Ishikawa (cell line): ENCODE data around the gene TMOD1.

Source experiments
- CEBPB ChIP-seq: IDR thresholded peaks from 2 replicates; pipeline ENCODE4 v1.6.1; 2012
- CREB1 ChIP-seq: IDR thresholded peaks from 2 replicates; pipeline ENCODE4 v1.6.1; 2012; ENCODE audit warnings: low read depth
- EGR1 ChIP-seq: IDR thresholded peaks from 2 replicates; pipeline ENCODE4 v1.6.1; 2012
- EP300 ChIP-seq: IDR thresholded peaks from 2 replicates; pipeline ENCODE4 v1.6.1; 2012; ENCODE audit warnings: borderline replicate concordance
- FOXM1 ChIP-seq: IDR thresholded peaks from 2 replicates; pipeline ENCODE4 v1.6.1; 2012; ENCODE audit warnings: low read depth, borderline replicate concordance
- MAX ChIP-seq: IDR thresholded peaks from 2 replicates; pipeline ENCODE4 v1.6.1; 2012
- NFIC ChIP-seq: IDR thresholded peaks from 2 replicates; pipeline ENCODE4 v1.6.1; 2012
- RAD21 ChIP-seq: IDR thresholded peaks from 2 replicates; pipeline ENCODE4 v1.6.1; 2012; ENCODE audit warnings: low read depth
- REST ChIP-seq: IDR thresholded peaks from 2 replicates; pipeline ENCODE4 v1.6.1; 2012; ENCODE audit warnings: low read depth, mild to moderate bottlenecking
- TAF1 ChIP-seq: IDR thresholded peaks from 2 replicates; pipeline ENCODE4 v1.6.1; 2012; ENCODE audit warnings: low read depth, mild to moderate bottlenecking
- TCF12 ChIP-seq: IDR thresholded peaks from 2 replicates; pipeline ENCODE4 v1.6.1; 2012; ENCODE audit warnings: low read depth
- TEAD4 ChIP-seq: IDR thresholded peaks from 2 replicates; pipeline ENCODE4 v1.6.1; 2012
- USF1 ChIP-seq: IDR thresholded peaks from 2 replicates; pipeline ENCODE4 v1.6.1; 2012
- YY1 ChIP-seq: IDR thresholded peaks from 2 replicates; pipeline ENCODE4 v1.6.1; 2012; ENCODE audit warnings: low read depth
- ZBTB7A ChIP-seq: IDR thresholded peaks from 2 replicates; pipeline ENCODE4 v1.6.1; 2012; ENCODE audit warnings: low read depth

The TMOD1 gene

GRCh38 chr9:97558701-97559101 lies 57.2 kb downstream of the TMOD1 start:
- no peak for TF ChIP-seq ZBTB7A
- TF ChIP-seq USF1: no peak
- TF ChIP-seq YY1: no peak

- TF ChIP-seq TCF12: no peak
- TF ChIP-seq REST: no peak
- no peak for TF ChIP-seq CREB1
- no peak for TF ChIP-seq NFIC
- TF ChIP-seq TAF1: no peak
- TF ChIP-seq FOXM1: no peak
- no peak for TF ChIP-seq MAX
- no peak for TF ChIP-seq TEAD4
- no peak for TF ChIP-seq RAD21
- TF ChIP-seq ZBTB7A: no peak
- TF ChIP-seq EGR1: no peak
- no peak for TF ChIP-seq EP300
- no peak for TF ChIP-seq CEBPB
- TF ChIP-seq YY1: no peak
- TF ChIP-seq USF1: no peak
These were observed 57.6 kb downstream of the TMOD1 start for GRCh38 chr9:97559111-97559514.

GRCh38 chr9:97560154-97560553 lies 58.7 kb downstream of the TMOD1 start:
- TF ChIP-seq CREB1: no peak
- TF ChIP-seq RAD21: no peak
- TF ChIP-seq CEBPB: no peak
- TF ChIP-seq REST: no peak
- TF ChIP-seq TAF1: no peak
- TF ChIP-seq TCF12: no peak
- no peak for TF ChIP-seq FOXM1
- no peak for TF ChIP-seq ZBTB7A
- no peak for TF ChIP-seq NFIC
- TF ChIP-seq TEAD4: no peak
- no peak for TF ChIP-seq USF1
- TF ChIP-seq YY1: no peak
- no peak for TF ChIP-seq EGR1

- no peak for TF ChIP-seq NFIC
- no peak for TF ChIP-seq EP300
- TF ChIP-seq RAD21: no peak
- TF ChIP-seq USF1: no peak
- TF ChIP-seq YY1: no peak
- TF ChIP-seq EGR1: no peak
- TF ChIP-seq TEAD4: no peak
- TF ChIP-seq TCF12: no peak
- no peak for TF ChIP-seq CREB1
- no peak for TF ChIP-seq ZBTB7A
These were observed 59.4 kb downstream of the TMOD1 start for GRCh38 chr9:97560851-97561250.

- TF ChIP-seq YY1: no peak
These were observed 60.0 kb downstream of the TMOD1 start for GRCh38 chr9:97561501-97561900.

- TF ChIP-seq NFIC (no peak), YY1 (no peak), RAD21 (no peak), FOXM1 (no peak), EP300 (no peak), ZBTB7A (no peak), TCF12 (no peak), USF1 (no peak), TEAD4 (no peak), MAX (no peak), CEBPB (no peak), REST (no peak)
These were observed 61.1 kb downstream of the TMOD1 start for GRCh38 chr9:97562542-97562941.
